NT2/D1 (cell line): ENCODE data around the gene KDR.

Experiments
- YY1 ChIP-seq: IDR thresholded peaks from 2 replicates; pipeline ENCODE4 v1.6.1; 2011; ENCODE audit not compliant: insufficient read length, insufficient read depth
- ZNF274 ChIP-seq: IDR thresholded peaks from 2 replicates; pipeline ENCODE4 v1.6.1; 2011; ENCODE audit warnings: mild to moderate bottlenecking, low read depth, low read length

GRCh38 chr4:55075823-55076716, 49.3 kb downstream of the KDR start:
- TF ChIP-seq YY1 (no peak), ZNF274 (no peak)
